ENCODE data around the gene SLC12A8.

The SLC12A8 gene

DNA sequence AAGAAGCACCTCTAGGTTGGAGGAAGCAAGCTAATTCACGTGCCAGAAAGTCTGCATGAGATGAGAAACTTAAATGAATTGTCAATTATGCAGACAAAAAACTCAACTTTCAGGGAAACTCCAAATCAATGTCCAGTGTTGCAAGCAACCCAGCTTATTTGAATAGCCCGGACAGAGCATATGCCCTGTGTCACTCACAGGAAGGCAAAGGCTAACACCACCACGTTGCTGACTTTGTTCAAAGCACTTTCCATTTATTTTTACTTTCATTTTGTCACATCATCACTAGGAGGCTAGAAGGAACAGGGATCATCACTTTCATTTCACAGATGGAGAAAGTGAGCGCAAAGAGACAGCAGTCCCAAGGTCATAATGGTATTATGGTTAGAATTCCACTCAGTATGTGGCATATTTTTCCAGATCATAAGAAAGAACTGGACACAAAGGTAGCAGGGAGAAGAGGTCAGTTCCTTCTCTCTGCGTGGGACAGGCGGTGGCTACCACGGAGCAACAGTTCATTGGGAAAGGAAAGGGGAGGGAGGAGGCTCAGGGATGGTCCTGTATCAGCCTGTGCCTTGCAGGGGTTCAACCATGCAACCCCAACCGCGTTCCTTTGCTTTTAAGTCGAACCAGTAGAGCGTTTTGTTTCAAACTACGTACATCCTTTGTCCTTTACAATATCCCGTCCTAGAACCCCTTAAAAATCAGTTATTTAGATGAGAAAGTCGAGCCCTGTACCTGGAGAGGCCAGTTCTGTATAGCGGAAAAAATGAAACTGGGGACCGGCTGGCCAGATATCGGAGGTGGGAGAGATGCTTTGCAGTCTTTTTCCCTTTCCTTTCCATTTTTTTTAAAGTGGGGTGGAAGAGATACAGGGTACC, 157.9 kb downstream of the SLC12A8 start:
- no peak for DNase-seq (ENCODE audit: low read depth in 2 of 2)

DNA sequence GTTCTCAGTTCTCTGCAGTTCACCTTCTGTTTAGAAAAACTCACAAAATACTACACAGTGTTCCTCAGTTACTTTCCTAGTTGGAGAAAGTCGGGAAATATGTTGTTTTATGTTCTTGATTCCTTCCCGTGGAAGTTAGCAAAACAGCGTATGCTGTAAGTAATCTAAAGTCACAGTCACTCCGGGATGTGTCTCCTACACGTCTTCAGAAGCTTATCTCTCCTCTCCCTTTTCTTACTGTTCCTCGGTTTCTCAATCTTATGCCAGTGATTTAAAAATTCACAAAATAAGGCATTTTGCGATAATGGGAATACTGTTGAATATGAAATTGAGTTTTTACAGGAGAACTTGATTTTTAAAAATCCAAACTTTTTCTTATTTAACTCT, 158.5 kb downstream of the SLC12A8 start:
- DNase-seq (ENCODE audit: low read depth in 2 of 2) = no peak

DNA sequence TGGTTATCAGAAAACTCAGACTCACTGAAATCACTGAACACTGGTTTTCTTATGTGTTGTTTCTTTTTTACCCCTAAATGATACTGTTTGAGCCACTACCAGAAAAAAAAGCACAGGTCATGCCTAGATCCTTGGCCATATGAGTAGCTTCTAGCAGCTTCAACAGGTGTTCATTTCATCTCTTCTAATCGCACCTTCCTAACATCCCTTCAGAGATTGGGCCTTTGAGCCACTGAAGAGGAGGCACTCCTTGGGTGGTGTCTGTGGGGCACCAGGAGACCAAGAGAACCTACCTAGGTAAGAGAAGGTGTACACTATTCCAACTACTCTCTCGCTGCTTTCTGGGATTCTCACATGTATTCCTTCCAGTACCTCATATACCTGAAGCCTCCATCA, 159.2 kb downstream of the SLC12A8 start:
- no peak for DNase-seq (ENCODE audit: low read depth in 2 of 2)

DNA sequence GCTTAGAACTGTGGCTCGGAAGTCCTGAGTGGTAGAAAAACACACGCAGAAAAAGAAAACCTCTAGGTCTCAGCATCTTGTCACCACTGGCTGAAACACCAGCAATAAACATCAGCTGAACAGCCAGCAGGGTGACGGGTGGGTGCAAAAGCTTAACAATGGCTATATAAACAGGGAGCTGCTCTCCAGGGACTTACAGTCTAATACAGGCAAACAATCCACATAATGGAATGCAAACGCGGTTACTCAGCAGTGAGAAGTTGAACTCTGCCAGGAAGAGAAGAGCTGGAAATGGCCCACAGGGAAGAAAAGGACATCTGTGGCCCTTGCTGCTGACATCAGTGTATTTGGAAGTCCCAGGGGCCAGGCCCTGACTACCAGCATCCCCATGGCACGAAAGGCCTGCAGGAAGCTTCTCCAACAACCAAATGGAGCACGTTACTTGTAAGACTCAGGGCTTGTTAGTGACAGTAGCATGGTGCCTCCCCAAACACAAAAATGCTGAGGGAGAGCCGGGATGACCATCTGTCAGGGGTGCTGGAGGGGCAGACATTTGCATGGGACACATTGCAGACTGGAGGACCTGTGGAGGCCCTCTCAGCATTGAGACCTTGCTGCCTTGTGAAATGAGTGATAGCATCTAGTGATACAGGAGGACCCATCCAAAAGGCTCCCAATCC, 159.8 kb downstream of the SLC12A8 start:
- DNase-seq (ENCODE audit: low read depth in 2 of 2) = no peak

DNA sequence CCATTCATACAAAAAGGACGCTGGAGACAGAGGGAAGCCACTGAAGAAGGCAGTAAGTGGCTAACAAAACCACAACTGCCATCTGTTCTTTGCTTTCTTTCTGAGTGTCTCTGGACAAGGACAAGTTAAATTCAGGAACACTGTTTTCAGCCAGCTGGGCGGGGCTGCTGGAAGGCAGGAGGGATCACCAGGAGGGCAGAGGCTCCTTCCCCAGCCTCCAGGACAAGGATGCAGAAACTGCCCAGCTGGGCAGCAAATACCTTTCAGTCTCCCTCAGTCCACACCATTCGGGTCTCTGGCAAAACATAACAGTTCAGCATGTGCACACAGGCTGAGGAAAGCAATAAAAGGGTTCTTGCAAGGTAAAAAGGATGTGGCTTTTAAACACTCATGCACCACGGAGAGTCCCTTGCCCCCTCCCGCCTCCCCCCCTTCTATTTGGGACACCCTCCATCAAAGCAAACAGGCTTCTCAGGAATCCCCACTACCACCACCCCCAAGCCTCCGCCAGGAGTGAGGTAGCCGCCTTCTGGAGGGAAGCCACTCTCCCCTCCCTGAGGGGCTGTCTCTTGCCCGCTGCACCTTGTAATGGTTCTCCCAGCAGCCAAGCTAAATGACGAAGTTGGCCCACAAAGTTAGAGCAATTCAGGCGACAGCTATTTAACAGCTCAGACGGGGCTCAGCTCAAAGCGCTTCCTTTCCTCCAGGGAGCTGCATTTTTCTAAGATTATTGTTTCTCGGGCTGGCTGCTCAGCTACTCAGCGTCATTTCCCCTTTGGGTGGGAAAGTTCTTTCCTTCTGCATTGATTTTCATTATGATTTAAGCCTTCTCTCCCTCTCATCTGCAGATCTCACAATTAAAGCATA, 160.6 kb downstream of the SLC12A8 start:
- peak; percentile 45 to 50 for DNase-seq (ENCODE audit: low read depth in 2 of 2)

DNA sequence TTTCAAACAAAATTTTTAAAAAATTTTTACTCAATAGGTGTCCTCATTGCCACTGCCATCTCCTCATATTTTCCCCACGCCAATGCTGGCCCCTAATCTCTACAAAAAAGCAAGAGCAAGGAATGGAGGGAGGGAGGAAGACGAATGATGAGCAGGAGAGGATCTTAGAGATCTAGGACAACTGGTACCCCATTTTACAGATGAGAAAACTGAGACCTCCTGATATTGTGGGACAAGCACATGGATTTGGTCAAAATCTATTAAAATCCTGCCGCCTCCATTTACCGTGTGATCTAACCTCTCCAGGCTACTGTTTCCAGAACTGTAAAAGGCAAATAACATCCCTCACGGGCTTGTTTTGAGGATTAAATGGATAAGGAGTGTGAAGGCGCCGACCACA, 161.3 kb downstream of the SLC12A8 start:
- DNase-seq (ENCODE audit: low read depth in 2 of 2) = no peak

DNA sequence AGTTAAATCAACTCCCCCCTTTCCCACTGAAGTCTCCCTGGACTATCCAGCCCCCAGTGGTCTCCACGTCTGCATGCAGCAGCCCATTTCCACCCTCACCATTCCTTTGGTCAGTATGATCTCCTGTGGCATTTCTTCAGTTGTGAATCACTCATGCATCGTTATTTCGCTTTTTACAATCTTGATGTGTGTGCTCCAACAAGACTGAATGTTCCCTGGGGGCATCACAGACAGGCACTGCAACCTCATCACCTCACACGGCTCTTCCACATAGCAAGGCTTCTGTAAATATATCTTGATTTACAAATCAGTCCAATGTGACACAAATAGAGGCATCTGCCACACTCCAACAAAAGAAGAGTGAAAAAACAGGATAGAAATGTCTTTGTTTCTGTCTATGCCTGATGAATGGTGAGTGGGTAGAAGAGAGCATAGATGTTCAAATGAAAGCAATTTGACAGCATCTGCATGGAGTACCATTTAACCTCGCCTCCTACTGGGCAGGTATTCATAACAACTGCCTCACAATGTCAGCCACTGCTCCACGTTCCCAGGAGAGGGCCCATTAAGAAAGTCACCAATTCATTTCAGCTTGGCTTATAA, 162.0 kb downstream of the SLC12A8 start:
- no peak for DNase-seq (ENCODE audit: low read depth in 2 of 2)

DNA sequence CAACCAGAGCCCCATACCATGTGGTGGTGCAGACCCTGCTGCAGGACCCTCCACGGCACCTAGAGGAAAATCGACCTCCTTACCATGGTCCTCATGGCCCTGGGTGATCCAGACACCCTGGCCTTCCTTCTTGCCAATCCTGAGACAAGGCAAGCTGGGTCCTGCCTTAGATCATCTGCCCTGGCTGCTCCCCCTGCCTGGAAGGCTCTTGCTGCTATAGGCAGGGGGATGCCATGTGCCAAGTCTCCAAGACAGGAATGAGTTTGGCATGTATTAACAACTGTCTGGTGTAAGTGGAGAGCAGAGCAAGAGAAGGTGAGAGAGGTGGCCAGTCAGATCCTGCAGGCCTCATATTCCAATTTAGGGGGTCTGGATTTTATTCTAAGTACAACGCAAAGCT, 164.3 kb downstream of the SLC12A8 start:
- no peak for DNase-seq (ENCODE audit: low read depth in 2 of 2)

DNA sequence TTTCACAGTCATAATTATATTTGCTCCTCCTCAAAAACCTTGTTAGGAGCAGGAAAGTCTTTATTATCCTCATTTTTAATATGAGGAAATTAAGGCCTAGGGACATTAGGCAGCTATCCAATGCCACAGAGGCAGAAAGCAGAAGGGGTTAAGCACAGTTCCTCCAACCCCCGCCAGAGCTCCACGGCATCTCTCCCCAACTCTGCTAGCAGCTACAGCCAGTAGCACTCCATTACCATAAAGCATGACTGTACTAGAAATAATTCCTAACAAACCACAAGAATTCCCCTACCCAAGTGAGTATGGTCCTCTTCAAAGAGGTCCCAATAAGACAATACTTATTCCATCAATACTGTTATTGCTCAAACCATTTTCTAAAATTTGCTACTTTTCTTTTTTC, 166.6 kb downstream of the SLC12A8 start:
- no peak for DNase-seq (ENCODE audit: low read depth in 2 of 2)

DNA sequence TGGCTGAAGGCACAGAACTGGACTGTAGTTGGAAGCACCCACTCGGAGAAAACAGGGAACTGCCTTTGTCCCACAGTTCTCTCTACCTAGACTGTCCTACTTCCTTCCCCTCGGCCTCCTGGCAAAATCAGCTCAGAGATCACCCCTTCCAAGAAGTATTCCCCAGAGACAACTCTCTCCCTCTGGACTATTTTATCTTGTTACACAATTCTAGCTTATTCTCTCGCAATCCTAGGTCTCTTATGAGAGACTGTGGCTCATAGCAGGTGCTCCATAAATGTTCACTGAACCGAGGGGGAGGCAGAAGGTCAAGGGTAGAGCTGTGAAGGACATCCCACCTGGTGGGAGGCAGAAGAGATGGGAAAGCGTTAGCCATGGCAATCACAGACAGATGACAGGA, 167.4 kb downstream of the SLC12A8 start:
- no peak for DNase-seq (ENCODE audit: low read depth in 2 of 2)

DNA sequence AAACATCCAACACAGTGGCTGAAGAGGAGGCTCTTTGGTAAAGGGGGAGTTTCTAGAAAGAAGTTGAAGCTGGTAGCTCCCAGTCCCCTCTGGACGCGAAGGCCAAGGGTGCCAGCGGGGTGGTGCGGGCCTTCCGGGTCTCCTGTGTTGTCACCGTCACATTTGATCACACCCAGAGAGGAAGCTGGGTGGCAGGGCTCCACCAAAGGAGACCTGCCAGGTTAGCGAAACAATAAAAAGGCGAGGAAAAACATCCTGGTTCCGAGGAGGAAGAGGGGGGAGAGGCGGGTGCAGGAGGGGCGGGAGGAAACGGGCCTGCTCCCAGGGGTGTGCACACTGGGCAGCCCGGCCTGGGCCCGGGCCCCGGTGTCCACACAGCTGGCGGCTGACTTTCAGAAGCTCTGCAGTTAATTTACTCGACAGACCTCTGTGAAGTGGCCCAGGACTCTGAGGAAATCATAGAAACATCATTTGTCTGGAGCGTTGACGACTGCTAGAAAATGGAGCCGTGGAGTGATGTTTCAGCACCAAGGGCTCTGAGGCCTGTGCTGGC, 168.9 kb downstream of the SLC12A8 start:
- no peak for DNase-seq (ENCODE audit: low read depth in 2 of 2)

DNA sequence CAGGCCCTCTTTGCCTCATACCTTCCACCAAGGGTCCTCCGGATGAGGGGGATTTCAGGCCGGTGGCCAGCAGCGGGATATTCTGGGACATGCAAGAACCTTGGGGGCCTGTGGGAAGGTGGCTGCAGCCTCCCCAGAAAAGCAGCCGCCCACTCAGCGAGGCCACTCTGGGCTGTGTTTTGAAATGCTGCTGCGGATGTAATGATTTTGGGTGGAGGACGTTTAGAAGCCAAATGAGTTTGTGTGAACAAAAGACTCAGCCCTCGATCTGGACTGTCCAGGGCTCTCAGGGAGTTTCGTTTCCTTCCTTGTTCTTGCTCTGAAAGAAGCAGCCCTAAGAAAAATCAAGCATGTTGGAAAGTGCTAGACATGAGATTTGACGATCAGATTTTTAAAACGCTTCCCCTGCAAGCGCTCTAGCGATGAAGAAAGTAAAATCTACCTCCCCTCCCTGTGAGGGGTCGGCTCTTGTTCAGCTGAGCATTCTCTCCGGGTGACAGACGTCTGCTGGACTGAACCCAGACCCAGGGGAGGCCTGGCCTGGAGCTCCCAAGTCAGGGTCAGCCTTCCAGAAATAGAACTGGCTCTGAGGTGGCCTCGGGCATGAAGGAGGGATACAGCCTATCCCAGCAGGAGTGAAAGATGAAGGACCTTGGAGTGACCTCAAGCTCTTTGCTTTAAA, 169.7 kb downstream of the SLC12A8 start:
- no peak for DNase-seq (ENCODE audit: low read depth in 2 of 2)

DNA sequence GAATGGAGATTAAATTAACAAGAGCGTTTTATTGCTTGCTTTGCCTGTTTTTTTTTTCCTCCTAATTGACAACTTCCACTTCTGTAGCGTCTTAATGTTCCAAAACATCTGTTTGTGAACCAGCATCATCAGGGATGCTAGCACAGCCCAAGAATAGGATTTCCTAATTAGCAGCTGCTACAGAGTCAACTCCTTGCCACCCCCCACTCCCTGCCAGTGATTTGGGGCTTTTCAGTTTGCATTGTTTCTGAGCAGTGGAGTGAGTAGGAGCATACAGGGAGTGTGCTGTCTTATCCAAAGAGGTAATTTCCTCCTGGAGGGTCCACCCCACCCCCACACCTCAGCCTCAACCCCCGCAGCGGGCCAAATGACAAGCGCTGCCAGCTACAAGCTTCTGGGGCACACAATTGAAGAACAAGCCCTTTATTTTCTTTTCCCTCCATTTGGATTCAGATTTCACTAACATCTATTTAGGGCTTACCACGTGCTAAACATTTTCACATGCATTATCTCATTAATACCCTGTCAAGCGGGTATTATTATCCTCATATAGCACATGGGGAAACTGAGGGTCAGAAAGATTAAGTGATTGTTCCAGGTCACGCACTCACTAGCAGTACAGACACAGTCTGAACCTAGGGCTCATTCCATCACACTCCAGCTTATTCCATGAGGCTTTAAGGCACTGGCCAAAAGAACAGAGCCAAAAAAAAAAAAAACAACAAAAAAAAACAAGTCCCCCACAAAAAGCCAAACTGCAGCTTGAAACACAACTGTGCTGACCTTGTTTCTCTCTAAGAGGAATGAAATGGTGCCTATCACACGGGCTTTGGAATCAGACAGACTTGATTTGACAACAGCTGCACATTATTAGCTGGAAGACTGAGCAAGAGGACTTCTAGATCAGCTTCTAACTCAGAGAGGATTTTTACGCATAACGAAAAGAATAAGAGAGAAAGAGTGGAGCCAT, 173.1 kb downstream of the SLC12A8 start:
- no peak for DNase-seq (ENCODE audit: low read depth in 2 of 2)

DNA sequence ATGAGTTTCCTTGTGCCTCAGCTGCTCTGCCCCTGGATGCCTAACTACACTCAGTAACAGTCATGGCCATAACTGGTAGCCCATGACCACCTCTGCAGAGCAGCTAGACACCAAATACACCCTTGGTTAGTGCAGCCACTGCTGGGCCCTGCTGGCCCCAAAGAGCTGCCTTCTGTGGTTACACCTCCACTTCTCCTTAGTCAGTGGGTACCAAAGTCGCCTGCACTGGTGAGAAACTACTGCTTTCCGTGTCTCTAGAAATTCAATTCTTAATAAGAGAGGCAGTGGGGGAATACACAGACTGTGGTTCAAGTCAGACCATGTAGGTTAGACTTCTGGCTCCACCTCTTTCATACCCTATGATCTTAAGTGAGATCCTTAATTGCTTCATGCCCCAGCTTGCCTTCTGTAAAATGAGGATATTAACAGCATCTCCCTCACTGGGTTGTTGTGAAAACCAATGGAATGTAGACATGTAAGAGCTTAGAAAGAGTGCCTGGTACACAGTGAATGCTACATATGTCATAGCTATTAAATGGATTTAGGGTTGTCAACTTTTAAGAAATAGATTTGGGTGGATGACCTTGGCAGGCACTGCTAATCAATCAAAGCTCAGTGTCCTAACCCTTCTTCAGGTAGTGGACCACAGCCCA, 174.9 kb downstream of the SLC12A8 start:
- DNase-seq (ENCODE audit: low read depth in 2 of 2) = no peak

DNA sequence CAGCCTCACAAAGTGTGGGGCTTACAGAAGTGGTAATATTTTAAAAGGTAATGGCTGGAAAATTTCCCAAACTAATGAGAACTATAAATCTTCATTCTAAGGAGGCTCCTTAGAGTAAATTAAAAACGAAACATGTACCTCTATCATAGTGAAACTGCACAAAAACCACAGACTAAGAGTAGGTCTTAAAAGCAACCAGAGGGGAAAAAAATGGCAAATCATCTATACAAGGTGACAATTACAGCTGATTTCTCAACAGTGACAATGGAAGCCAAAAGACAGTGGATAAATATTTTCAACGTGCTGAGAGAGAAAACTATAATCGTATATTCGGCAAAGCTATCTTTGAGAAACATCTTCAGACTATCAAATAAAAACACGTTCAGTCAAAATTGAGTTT, 177.3 kb downstream of the SLC12A8 start:
- no peak for DNase-seq (ENCODE audit: low read depth in 2 of 2)

DNA sequence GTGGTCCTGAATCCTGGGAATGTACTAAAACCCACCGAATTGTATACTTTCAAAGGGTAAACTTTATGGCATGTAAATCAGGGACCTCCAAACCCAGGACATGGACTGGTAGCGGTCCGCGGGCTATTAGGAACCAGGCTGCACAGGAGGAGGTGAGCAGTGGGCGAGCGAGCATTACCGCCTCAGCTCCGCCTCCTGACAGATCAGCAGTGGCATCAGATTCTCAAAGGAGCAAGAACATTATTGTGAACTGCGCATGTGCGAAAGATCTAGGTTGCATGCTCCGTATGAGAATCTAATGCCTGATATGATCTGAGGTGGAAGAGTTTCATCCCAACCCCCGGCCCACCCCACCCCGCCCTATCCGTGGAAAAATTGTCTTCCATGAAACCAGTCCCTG, 178.9 kb downstream of the SLC12A8 start:
- DNase-seq (ENCODE audit: low read depth in 2 of 2) = no peak

DNA sequence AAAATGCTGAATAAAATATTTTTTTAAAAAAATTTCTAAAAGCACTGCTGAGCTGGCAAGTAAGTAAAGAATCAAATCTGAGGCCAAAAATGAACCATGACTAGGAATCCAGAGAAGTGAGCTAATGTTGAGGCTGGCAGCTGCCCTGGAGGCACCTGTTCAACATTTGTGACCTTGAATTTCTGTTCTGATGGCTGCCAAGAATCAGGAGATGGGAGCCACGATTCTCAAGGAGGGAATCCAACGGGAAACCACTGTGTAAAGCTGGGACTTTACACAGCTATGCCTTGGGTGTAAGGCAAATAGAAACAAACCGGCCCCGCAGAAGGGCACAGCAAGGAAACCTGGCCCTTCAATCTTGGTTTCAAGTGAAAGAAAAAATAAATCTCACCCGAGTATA, 179.4 kb downstream of the SLC12A8 start:
- no peak for DNase-seq (ENCODE audit: low read depth in 2 of 2)

DNA sequence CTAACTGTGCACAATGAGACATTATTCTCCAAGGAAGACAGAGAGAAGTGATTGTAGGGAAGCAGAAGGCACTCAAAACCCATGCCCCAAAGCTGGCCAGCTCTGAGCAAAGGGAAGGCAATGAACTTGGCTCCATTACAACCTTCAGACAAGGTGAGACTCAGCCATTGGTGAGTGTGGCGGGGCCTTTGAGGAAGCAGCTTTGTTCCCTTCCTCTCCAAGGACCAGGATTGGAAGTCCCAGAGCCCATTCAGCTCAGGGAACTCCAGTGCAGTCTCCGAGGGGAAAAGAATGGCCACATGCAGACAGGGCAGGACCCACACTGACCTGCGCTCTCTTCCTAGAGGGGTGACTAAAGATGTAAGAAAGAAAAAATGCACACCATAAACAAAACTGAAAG, 179.9 kb downstream of the SLC12A8 start:
- DNase-seq (ENCODE audit: low read depth in 2 of 2) = no peak
